ENCODE data around the gene ANXA2.

ANXA2 gene

GRCh38 chr15:60389261-60390077 lies 8.3 kb downstream of the ANXA2 start:
- DNase-seq (ENCODE audit: low spot score): no peak

- DNase-seq (ENCODE audit: low spot score): no peak
Measured at GRCh38 chr15:60387321-60387720, 10.5 kb downstream of the ANXA2 start.

DNA sequence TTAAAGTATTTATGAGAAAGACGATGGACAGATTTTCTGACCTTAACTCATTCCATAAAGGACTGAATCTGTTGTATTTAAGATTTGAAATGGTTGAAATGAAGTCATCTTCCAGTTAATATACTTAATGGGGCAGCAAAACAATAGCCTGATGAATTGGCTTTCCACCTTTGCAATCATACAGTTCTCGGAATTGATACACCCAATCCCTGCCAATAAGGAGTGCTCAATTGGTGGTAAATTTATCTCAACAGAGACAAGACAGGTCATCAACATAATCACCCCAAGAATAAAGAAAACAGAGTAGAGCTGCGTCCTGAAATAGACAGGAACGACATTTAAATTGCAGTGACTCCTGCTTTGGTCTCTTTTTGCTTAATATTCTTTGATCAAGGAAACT lies 11.2 kb downstream of the ANXA2 start:
- DNase-seq (ENCODE audit: low spot score): no peak

DNA sequence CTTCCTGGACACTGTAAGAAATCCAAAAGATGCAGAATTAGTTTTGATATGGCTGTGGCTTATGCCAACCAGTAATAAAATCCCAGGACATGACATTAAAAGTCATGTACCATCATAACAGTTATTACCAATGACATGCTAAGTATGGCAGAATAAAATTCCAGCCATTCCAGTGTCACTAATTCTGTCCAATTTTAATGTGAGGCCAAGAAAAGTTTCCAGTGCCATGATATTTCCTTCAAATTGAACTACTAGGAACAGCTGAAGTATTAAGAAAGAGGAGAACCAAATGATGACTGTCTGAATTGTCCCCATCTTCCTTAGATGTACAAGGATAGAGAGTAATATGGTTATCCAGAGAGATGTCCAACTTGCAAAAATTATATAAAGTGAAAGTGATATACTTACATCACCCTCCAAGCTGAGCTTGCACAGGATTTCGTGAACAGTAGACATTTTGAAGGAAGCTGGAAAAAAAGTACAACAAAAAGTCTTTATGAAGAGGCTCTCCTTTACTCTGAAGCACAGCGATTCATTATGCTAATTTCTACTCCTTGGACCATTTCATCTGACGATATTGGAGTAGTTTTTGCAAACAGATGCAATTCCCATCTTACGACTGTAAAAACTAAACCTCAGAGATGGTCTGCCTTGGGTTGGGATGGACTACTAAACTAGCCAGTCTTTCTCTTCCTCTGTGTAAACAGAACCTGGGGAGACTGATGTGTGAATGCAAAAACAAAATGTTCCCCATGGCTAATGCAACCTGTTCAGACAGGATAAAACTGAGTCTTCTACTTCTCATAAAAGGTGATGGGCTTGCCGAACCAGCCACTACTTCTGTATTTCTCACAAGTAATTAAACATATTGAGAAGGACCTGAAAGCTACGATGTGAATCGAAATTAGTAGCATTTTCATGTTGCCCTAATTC lies 11.9 kb downstream of the ANXA2 start:
- no peak for DNase-seq (ENCODE audit: low spot score)

- no peak for DNase-seq (ENCODE audit: low spot score)
Measured at GRCh38 chr15:60384526-60385126, 13.2 kb downstream of the ANXA2 start.

- DNase-seq (ENCODE audit: low spot score): no peak
Measured at GRCh38 chr15:60384053-60384452, 13.7 kb downstream of the ANXA2 start.

- DNase-seq (ENCODE audit: low spot score): no peak
Measured at GRCh38 chr15:60382773-60383674, 14.8 kb downstream of the ANXA2 start.

- DNase-seq (ENCODE audit: low spot score): no peak
Measured at GRCh38 chr15:60381148-60381788, 16.5 kb downstream of the ANXA2 start.

DNA sequence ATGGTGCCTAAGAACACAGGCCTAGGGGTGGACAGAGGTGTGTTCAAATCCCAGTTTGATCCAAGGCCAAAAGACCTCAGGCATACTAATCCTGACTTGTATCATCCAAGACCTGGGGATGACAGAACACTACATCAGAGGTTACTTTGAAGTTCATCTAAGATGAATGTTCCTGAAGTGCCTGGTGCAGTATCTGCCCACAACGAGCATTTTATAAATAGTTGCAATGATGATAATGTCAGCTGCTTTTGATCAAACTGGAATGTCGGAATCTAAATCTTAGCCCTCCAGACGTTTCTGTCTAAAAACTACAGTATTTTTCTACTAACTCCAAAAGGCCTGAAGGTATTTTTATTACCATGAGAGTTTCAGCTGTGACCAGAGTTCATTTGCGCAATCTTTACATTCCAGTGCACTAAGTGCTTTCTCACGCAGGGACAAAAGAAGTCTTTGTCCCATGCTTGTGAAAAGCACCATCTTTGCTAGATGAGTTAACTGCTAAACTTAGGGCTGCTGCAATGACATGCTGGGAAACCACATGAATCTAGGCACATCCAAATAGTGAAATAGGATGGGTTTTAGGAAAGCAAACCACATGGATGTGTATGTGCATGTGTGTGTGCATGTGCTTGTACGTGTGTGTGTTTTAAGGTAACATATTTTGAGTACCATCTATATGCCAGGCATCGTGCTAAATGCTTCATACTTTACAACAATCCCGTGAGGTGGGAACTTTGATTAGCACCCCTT lies 18.1 kb downstream of the ANXA2 start:
- no peak for DNase-seq (ENCODE audit: low spot score)

DNA sequence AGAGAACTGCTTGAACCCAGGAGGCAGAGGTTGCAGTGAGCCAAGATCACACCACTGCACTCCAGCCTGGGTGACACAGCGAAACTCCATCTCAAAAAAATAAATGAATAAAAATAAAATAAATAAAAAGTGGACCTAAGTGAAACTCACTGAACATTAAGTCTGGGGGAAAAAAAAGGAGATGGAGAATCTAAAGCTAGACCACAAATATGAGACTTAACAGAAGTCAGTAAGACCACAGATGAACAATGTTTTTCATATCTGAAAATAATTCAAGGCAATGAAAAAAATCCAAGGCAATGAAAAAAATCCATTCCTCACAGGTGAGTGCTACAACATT lies 18.6 kb downstream of the ANXA2 start:
- DNase-seq (ENCODE audit: low spot score): no peak

DNA sequence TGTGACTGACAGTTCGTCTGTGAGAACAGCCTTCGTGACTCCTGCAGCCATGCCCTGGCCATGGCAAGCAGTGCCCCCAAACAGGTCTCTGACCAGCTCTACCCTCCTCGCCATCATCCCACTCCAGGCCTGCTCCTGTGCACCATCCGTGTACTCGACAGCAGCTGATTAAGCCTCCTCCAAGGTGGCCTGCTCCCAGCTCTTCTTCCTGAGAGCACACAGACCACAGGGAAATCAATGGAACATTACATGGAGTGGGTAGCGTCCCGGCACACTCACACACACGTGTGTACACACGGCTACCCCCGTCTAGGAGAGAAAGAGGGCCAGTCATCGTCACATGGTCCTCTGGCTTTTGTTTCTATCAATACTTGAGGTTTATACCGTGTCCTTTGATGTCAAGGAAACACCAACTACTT lies 21.1 kb downstream of the ANXA2 start:
- DNase-seq (ENCODE audit: low spot score): no peak

GRCh38 chr15:60375306-60375705 lies 22.5 kb downstream of the ANXA2 start:
- no peak for DNase-seq (ENCODE audit: low spot score)

- DNase-seq (ENCODE audit: low spot score): peak; percentile 85
Measured at GRCh38 chr15:60374628-60375081, 23.1 kb downstream of the ANXA2 start.

DNA sequence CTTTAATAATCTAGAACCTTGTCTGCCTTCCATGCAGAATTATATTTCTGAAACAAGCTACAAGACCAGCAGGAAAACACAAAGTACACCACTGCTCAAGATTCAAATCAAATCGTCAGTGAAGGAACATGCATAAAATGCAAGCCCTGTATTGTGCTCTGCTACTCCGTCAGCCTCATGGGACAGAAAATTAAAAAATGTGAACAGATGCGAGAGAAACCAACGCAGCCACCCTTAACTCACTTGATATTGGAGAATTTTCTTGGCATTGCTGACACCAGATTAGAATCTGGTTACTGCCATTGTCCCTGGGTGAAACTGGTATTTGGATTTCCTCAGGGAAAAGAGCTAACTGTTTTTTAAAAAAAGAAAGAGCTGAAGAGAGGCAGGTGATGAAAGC lies 23.6 kb downstream of the ANXA2 start:
- no peak for DNase-seq (ENCODE audit: low spot score)

DNA sequence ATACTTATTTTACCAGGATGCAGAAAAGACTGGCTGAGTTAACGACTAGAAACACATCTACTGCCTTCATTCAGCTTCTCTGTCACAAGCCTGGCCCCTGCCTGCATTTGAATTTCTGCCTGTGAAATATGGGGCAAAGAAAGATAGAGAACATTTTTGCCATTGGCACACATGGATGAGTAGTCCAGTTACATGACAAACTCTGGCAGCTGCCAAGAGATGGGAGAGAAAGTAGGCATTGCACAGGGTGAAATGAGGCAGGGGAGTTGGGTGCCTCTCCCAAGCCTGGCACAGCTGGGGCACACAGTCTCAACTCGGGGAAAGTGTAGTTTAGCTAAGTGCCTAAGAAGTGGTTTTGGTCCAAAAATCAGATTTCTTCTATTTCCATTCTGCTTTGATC lies 24.0 kb downstream of the ANXA2 start:
- DNase-seq (ENCODE audit: low spot score): no peak

DNA sequence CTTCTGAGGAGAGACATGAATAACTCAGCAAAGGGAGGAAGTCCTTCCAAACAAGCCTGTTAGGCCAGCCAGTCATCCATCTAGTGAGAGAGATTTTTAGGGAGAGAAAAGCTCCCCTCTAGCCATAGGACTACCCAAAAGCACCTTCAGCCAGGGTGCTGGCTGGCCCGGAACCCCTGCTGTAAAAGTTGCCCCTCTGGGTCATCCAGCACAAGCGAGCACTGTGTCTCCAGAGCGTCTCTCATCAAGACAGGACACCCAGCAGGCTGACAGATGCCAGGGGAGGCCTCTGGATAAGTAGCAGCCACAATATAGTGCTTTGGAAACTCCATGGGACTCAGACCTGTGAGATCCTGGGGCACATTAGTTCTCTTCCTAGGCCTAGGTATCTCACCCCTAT lies 24.5 kb downstream of the ANXA2 start:
- DNase-seq (ENCODE audit: low spot score): no peak

DNA sequence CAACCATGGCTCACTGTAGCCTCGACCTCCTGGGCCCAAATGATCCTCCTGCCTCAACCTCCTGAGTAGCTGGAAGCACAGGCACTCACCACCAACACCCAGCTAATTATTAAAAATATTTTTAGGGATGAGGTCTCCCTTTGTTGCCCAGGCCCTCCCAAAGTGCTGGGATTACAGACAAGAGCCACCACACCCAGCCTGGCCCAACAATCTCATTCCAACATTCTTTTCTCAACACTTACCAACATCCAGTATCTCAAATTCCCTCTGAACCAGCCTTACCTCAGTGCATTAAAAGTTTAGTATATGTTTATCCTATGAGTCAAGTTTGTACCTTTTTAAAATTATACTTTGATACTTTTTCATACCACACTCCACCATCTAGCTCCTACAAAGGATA lies 25.0 kb downstream of the ANXA2 start:
- DNase-seq (ENCODE audit: low spot score): no peak

GRCh38 chr15:60372227-60372626 lies 25.6 kb downstream of the ANXA2 start:
- no peak for DNase-seq (ENCODE audit: low spot score)

DNA sequence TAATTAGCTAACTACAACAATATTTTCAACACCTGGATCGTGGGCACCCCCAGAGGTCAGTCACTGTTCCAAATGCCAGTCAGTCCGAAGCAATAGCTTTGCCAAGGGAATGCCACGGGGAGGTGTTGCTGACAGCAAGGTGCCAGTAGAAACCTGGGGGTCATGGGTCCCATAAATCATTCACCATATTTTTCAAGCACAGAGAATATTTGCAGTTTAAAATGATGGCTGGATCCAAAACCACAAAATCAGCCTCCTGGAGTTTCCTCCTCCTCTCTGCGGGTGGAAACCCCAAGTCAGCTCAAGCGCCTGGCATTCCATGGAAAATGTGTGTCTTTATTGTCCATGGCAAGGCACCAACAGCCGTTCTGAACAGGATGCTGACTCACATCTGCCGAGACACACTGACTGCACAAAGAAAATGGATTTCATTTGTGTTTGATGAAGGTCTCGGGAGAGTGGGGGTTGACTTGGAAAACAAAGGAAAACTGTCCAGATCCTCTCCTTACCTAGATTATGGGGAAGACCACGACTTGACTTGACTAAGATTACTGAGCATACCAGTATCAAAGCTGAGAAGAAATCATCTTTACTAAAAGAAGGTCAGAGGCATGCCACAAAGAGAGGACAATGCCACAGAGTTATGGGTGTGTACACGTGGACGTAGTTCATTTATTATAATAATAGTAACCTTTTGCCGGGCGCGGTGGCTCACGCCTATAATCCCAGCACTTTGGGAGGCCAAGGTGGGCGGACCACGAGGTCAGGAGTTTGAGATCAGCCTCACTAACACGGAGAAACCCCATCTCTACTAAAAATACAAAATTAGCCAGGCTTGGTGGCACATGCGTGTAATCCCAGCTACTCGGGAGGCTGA lies 26.4 kb downstream of the ANXA2 start:
- peak; percentile 94 for DNase-seq (ENCODE audit: low spot score)

DNA sequence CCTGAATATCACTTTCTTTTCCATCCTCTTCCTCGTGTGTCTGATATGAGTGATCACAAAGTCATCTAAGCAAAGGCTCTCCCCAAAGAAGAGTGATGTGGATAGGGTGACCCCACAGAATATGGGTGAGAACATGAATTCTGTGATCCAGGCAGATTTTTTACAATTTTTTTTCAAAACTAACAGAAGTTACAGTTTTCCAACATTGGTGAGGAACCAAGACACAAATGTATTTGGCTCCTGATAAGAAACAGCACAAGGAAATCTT lies 27.0 kb downstream of the ANXA2 start:
- no peak for DNase-seq (ENCODE audit: low spot score)

Measured in RKO (cell line).